Caco-2 (cell line): ENCODE measurements around the gene ACTR6. TPM values are rescaled to one million over a fixed set of nuclear protein-coding genes. Genes with fewer than 3 reads are reported as not detected.
A peak's percentile ranks its signal among the peaks of the same experiment; 100 is the strongest.

Experiments used
- Bru-seq: library from RNA; stranded (reverse); fragments of 400-500 nt; gene quantifications from one replicate; lab custom pipeline; 2021; lab: Mats Ljungman, UMichigan
- BruChase-seq, 2 experiments: library from RNA; stranded (reverse); fragments of 400-500 nt; gene quantifications; one replicate each; lab custom pipeline; 2021; lab: Mats Ljungman, UMichigan
- BruUV-seq: library from RNA; stranded (reverse); fragments of 400-500 nt; replicated peaks from 2 replicates; lab custom pipeline; 2021; lab: Mats Ljungman, UMichigan
- CTCF ChIA-PET: fragments of 300-600 bp; sonication (Branson Sonifier 250); formaldehyde crosslinking; loops from one replicate; lab custom pipeline; 2022; ENCODE audit warnings: antibody characterized with exemption; lab: Charles Lee
- POLR2A ChIA-PET: fragments of 300-600 bp; sonication (Branson Sonifier 250); formaldehyde crosslinking; loops from one replicate; lab custom pipeline; 2022; ENCODE audit warnings: antibody characterized with exemption; lab: Charles Lee
- DNase-seq, 2 experiments: peaks; one replicate each; pipeline versions ENCODE4 v3.0.0 to v3.0.0-alpha.2; 2020 to 2022
- H3K27me3 ChIP-seq: replicated peaks from 2 replicates; pipeline ENCODE4 v1.6.0; 2011; ENCODE audit warnings: low read length; ENCODE audit not compliant: control insufficient read depth, insufficient read depth
- H3K36me3 ChIP-seq: 2 replicates; pipeline ENCODE4 v1.5.1; 2011; ENCODE audit warnings: low read length; ENCODE audit not compliant: control insufficient read depth, insufficient read depth
- H3K4me1 ChIP-seq: fragments of 250-450 bp; sonication (Bioruptor Pico); 2 replicates; pipeline ENCODE4 v1.5.1; 2020; ENCODE audit warnings: mild to moderate bottlenecking
- H3K4me3 ChIP-seq: 2 replicates; pipeline ENCODE4 v1.5.1; 2011; ENCODE audit warnings: low read depth, mild to moderate bottlenecking, control low read depth, low read length
- H3K9me3 ChIP-seq: fragments of 250-450 bp; sonication (Bioruptor Pico); 2 replicates; pipeline ENCODE4 v1.5.1; 2020; ENCODE audit warnings: mild to moderate bottlenecking, moderate library complexity
- H3K27ac Mint-ChIP-seq: one replicate; pipeline ENCODE4 v1.8.0; 2022; ENCODE audit warnings: mixed read lengths; ENCODE audit not compliant: unreplicated experiment
- H3K27me3 Mint-ChIP-seq: one replicate; pipeline ENCODE4 v1.8.0; 2022; ENCODE audit warnings: mixed read lengths; ENCODE audit not compliant: insufficient read depth, unreplicated experiment
- H3K36me3 Mint-ChIP-seq: one replicate; pipeline ENCODE4 v1.8.0; 2022; ENCODE audit warnings: mild to moderate bottlenecking, mixed read lengths; ENCODE audit not compliant: insufficient read depth, unreplicated experiment
- H3K4me1 Mint-ChIP-seq: one replicate; pipeline ENCODE4 v1.8.0; 2022; ENCODE audit warnings: low read depth, mixed read lengths; ENCODE audit not compliant: unreplicated experiment
- H3K4me3 Mint-ChIP-seq: one replicate; pipeline ENCODE4 v1.8.0; 2022; ENCODE audit warnings: mild to moderate bottlenecking, moderate library complexity, mixed read lengths; ENCODE audit not compliant: unreplicated experiment
- H3K9me3 Mint-ChIP-seq: one replicate; pipeline ENCODE4 v1.8.0; 2022; ENCODE audit warnings: mixed read lengths; ENCODE audit not compliant: unreplicated experiment
- CTCF ChIP-seq, 2 experiments: fragments of 200-600 bp in 1 of 2; IDR thresholded peaks; 1 replicate in 1 of 2; 2 replicates in 1 of 2; pipeline versions ENCODE4 v1.5.1 to v1.8.0; 2011 to 2022; ENCODE audit warnings: antibody characterized with exemption in 1 of 2, control low read depth in 1 of 2, inconsistent platforms in 1 of 2, low read depth in 1 of 2, low read length in 1 of 2, mild to moderate bottlenecking in 1 of 2, moderate library complexity in 1 of 2; ENCODE audit not compliant: insufficient read depth in 1 of 2, severe bottlenecking in 1 of 2, unreplicated experiment in 1 of 2
- intact Hi-C: fragments of 100-400 bp; cut with micrococcal nuclease; formaldehyde crosslinking; loops from one replicate; pipeline ENCODE4 v1.10.0; 2022; ENCODE audit not compliant: unreplicated experiment
- long read RNA-seq: library from polyadenylated mRNA; stranded (forward); transcript quantifications from one replicate; pipeline ENCODE4 v2.0.0, GENCODE V29; 2022
- total RNA-seq: library from RNA; stranded (reverse); gene quantifications from 2 replicates; pipeline ENCODE4 v1.2.3, GENCODE V29; 2022

ACTR6 gene
- total RNA-seq (25.0 and 26.0 TPM in 2 replicates), Bru-seq, nascent RNA (percentile 68 among the genes with signal in this experiment), BruChase-seq, experiment 1, labeled RNA remaining after a 2-hour chase (percentile 72 among the genes with signal in this experiment), BruChase-seq, experiment 2, labeled RNA remaining after a 6-hour chase (percentile 75 among the genes with signal in this experiment)
- long read RNA-seq, transcript ACTR6-201 (11 exons, 2,464 nt): major isoform, 34 of 41 reads
- long read RNA-seq, partial matches to known transcripts: 0 of 41 reads
- long read RNA-seq, other reads (novel, unspliced or antisense): 6 of 41 reads

DNA sequence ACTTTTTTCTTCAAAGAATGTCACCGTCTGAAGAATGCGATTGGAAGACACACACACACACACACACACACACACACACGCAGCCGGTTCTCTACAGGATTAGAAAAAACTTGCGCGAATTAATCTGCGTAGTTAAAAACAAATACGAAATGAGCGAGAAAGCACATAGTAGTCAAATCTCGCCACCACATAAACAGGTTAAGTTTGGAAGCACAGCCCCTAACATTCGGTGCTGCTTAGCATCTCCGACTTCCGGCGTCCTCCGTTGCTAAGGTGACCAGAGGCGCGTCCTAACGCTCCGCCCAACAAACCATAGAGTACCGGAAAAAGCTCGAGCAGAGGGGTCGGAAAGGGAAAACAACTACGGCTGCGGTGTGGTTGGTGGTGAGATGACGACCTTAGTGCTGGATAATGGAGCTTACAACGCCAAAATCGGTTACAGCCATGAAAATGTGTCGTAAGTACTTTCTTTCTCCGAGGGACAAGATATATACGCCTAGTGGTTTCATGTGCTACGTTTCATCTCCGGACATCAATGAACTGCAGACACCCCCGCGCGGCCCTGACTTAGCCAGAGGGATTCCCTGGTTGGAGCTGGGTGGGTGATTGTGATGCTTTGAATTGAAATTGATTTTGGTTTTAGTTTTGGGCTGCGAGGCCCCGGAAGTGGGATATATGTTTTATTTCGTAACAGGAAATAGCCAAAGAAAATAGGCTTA lies at the start of gene ACTR6:
TSS of gene ACTR6 (plus strand) at position 353 of the 719 bp plus-strand sequence. CDS start at position 390, 37 bp downstream.
- intact Hi-C loops: loop anchor here (1.0 to 5.0 kb wide), 3 partner anchors 29 to 66 kb away; partner anchors contain the start of genes BLTP3B, DEPDC4 and SCYL2
- CTCF ChIA-PET: interaction anchor here (0.5 to 1.1 kb wide), 5 partner anchors 13 to 1636 kb away, joined by 3 to 8 read pairs (median 3); no protein-coding TSS in a partner anchor

DNA sequence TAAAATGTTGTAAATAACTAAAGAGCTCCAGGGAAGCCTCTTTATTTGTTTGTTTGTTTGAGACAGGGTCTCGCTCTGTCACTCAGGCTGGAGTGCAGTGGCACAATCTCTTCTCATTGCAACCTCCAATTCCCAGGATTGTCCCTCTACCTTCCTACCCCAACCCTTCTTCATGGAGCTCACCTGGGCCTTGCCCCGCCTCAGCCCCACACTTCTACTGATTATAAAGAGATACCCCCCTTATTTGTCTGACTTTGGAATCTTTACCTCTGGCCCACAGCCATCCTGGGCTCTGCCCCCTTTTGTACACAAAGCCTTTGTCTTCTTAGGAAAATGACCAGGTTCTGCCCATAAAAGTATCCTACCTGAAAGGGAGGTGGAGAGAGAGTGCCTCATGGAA lies 48.8 kb upstream of the ACTR6 start:
- peaks cover 16% of the 10 kb centered on the region for H3K4me1 Mint-ChIP-seq
- no peaks in the 10 kb centered on the region for H3K36me3 ChIP-seq
- BruUV-seq: no TSS peak
- H3K4me3 Mint-ChIP-seq: no peak overlapping the region
- no peak for TF ChIP-seq CTCF (IDR thresholded peaks at IDR 0.05; ENCODE audit: insufficient read depth in 1 of 2, low read depth in 1 of 2, low read length in 1 of 2, severe bottlenecking in 1 of 2, unreplicated experiment in 1 of 2)
- H3K27ac Mint-ChIP-seq: no peak overlapping the region
- intact Hi-C loops: no loop called here
- no peak overlapping the region for H3K4me3 ChIP-seq
- no peak for DNase-seq
- H3K4me1 ChIP-seq: no peaks in the 10 kb centered on the region
- CTCF ChIA-PET: no interaction called here
- H3K27me3 Mint-ChIP-seq: no peaks in the 10 kb centered on the region
- no peaks in the 10 kb centered on the region for H3K36me3 Mint-ChIP-seq
- POLR2A ChIA-PET: no interaction called here
- no peaks in the 10 kb centered on the region for H3K27me3 ChIP-seq
- H3K9me3 ChIP-seq: no peaks in the 10 kb centered on the region
- no peaks in the 10 kb centered on the region for H3K9me3 Mint-ChIP-seq

More for the DNA sequence above, at the start of gene ACTR6:
- Histone ChIP-seq H3K4me3 (peak within 1 kb of the TSS; percentile 65), H3K27me3 (no peaks in the 10 kb centered on the region), H3K4me1 (peaks cover 7% of the 10 kb centered on the region), H3K36me3 (no peaks in the 10 kb centered on the region), H3K9me3 (no peaks in the 10 kb centered on the region)
- BruUV-seq: TSS peak; percentile 89
- no peak for TF ChIP-seq CTCF (IDR thresholded peaks at IDR 0.05; ENCODE audit: insufficient read depth in 1 of 2, low read depth in 1 of 2, low read length in 1 of 2, severe bottlenecking in 1 of 2, unreplicated experiment in 1 of 2)
- Mint-ChIP-seq H3K27me3 (no peaks in the 10 kb centered on the region), H3K27ac (peak within 1 kb of the TSS; percentile 48), H3K36me3 (peaks cover 16% of the 10 kb centered on the region), H3K4me3 (peak within 1 kb of the TSS; percentile 88), H3K4me1 (no peaks in the 10 kb centered on the region), H3K9me3 (no peaks in the 10 kb centered on the region)
- peak; percentile 94 for DNase-seq
- POLR2A ChIA-PET: interaction anchor here (0.5 to 1.0 kb wide), 5 partner anchors 13 to 136 kb away, joined by 3 to 4 read pairs (median 3); partner anchors contain the start of genes DEPDC4 and SCYL2

DNA sequence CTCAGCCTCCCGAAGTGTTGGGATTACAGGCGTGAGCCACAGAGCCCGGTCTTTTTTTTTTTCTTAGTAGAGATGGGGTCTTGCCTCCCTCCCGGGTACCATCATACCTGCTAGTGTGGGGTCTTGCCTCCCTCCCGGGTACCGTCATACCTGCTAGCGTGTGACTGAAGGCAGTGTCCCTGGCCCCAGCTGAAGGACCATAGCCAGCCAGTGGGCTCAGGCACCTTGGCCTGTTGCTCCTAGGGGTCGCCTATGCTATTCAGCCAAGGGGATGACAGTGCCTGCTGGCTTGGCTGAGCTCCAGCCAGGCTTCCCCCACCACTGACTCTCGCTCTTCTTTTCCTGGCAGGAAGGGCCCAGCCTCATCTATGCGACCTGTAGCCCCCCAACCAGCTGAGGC lies 47.5 kb upstream of the ACTR6 start:
- H3K27me3 ChIP-seq: no peaks in the 10 kb centered on the region
- H3K4me3 ChIP-seq: no peak overlapping the region
- no TSS peak for BruUV-seq
- H3K36me3 ChIP-seq: no peaks in the 10 kb centered on the region
- TF ChIP-seq CTCF (IDR thresholded peaks at IDR 0.05; ENCODE audit: insufficient read depth in 1 of 2, low read depth in 1 of 2, low read length in 1 of 2, severe bottlenecking in 1 of 2, unreplicated experiment in 1 of 2): no peak
- DNase-seq: no peak
- Mint-ChIP-seq H3K9me3 (no peaks in the 10 kb centered on the region), H3K36me3 (no peaks in the 10 kb centered on the region), H3K4me3 (no peak overlapping the region), H3K4me1 (peaks cover 16% of the 10 kb centered on the region), H3K27ac (no peak overlapping the region), H3K27me3 (no peaks in the 10 kb centered on the region)
- intact Hi-C loops: no loop called here
- H3K4me1 ChIP-seq: no peaks in the 10 kb centered on the region
- ChIA-PET CTCF (no interaction called here), POLR2A (no interaction called here)
- no peaks in the 10 kb centered on the region for H3K9me3 ChIP-seq
